K562 (cell line): ENCODE measurements around the gene FKBP8.
"Not testable (repeated sequence)": the region's sequence is repeated elsewhere in the genome, so short reads cannot be mapped to it uniquely, and the experiment has no call there.

ENCODE experiments used
- BRF2 ChIP-seq: IDR thresholded peaks from 3 replicates; pipeline ENCODE4 v1.6.1; 2011; ENCODE audit warnings: borderline replicate concordance, mild to moderate bottlenecking; ENCODE audit not compliant: insufficient read length, insufficient read depth
- CBFA2T2 ChIP-seq: fragments of 450-650 bp; conservative IDR thresholded peaks from 2 replicates; pipeline ENCODE4 v1.6.1; 2017; ENCODE audit warnings: mild to moderate bottlenecking
- CTCF ChIP-seq, 3 experiments: IDR thresholded peaks in 2 of 3; conservative IDR thresholded peaks in 1 of 3; 2 replicates each; pipeline ENCODE4 v1.5.1; 2011 to 2012; ENCODE audit warnings: low read length in 3 of 3, mild to moderate bottlenecking in 3 of 3, control low read depth in 2 of 3, improper control_type of control experiment in 1 of 3, inconsistent platforms in 1 of 3, low read depth in 1 of 3, mixed read lengths in 1 of 3, moderate library complexity in 1 of 3; ENCODE audit not compliant: insufficient read depth in 2 of 3
- FOXK2 ChIP-seq, 2 experiments: fragments of 450-650 bp; IDR thresholded peaks in 1 of 2; conservative IDR thresholded peaks in 1 of 2; 2 replicates each; pipeline ENCODE4 v1.6.1; 2016; ENCODE audit warnings: low read depth in 2 of 2, mild to moderate bottlenecking in 1 of 2
- GATAD2A ChIP-seq: fragments of 450-650 bp; IDR thresholded peaks from 2 replicates; pipeline ENCODE4 v1.6.1; 2017
- GTF2F1 ChIP-seq: IDR thresholded peaks from 2 replicates; pipeline ENCODE4 v1.6.1; 2011; ENCODE audit warnings: low read depth, low read length, improper control_type of control experiment
- GTF3C2 ChIP-seq: IDR thresholded peaks from 3 replicates; pipeline ENCODE4 v1.6.1; 2011; ENCODE audit warnings: borderline replicate concordance, mild to moderate bottlenecking, moderate library complexity; ENCODE audit not compliant: insufficient read length; ENCODE audit errors: extremely low read depth
- HDAC2 ChIP-seq: fragments of 450-650 bp; IDR thresholded peaks from 2 replicates; pipeline ENCODE4 v1.6.1; 2016; ENCODE audit warnings: mild to moderate bottlenecking
- JUNB ChIP-seq: fragments of 450-650 bp; formaldehyde crosslinking; conservative IDR thresholded peaks from 2 replicates; pipeline ENCODE4 v1.4.0; 2020; ENCODE audit warnings: mild to moderate bottlenecking
- KHSRP ChIP-seq: fragments of 450-650 bp; IDR thresholded peaks from 2 replicates; pipeline ENCODE4 v1.6.1; 2017
- RBM17 ChIP-seq: fragments of 200-400 bp; formaldehyde crosslinking; IDR thresholded peaks from 2 replicates; pipeline ENCODE4 v1.6.1; 2017; ENCODE audit warnings: low read depth, mild to moderate bottlenecking, low read length, borderline replicate concordance
- RCOR1 ChIP-seq, 2 experiments: IDR thresholded peaks; 2 replicates each; pipeline ENCODE4 v1.6.1; 2012; ENCODE audit warnings: low read depth in 2 of 2, low read length in 2 of 2, borderline replicate concordance in 1 of 2, improper control_type of control experiment in 1 of 2
- ZNF239 ChIP-seq: fragments of 250-450 bp; sonication (Bioruptor Pico); IDR thresholded peaks from 2 replicates; pipeline ENCODE4 v1.4.0; 2020; ENCODE audit warnings: mild to moderate bottlenecking

- TF ChIP-seq RCOR1 (IDR thresholded peaks at IDR 0.05; ENCODE audit: borderline replicate concordance in 1 of 2, low read depth in 2 of 2, low read length in 2 of 2); JUNB (CRISPR knock-in tag); FOXK2 (conservative IDR thresholded peaks at IDR 0.05 in 1 of 2, IDR thresholded peaks at IDR 0.05 in 1 of 2; ENCODE audit: low read depth in 2 of 2); GTF2F1; BRF2; RBM17; CTCF (IDR thresholded peaks at IDR 0.05 in 2 of 3, conservative IDR thresholded peaks at IDR 0.05 in 1 of 3; ENCODE audit: insufficient read depth in 2 of 3, low read depth in 1 of 3, low read length in 3 of 3); HDAC2; GATAD2A; KHSRP; GTF3C2; ZNF239 (CRISPR knock-in tag); CBFA2T2: not testable (repeated sequence)
Measured at GRCh38 chr19:18540200-18540599, 3.2 kb downstream of the FKBP8 start.
